ENCODE measurements around the gene CUL7. TPM values are rescaled to one million over a fixed set of nuclear protein-coding genes. Genes with fewer than 3 reads are reported as not detected.

The CUL7 gene
- polyA plus RNA-seq, 1 donor (not counting 4 experiments of a cell fraction or from before 2014, with no cell fraction given), result 8.1 TPM

- H3K27me3 ChIP-seq (ENCODE audit: control insufficient read depth, extremely low read depth, insufficient read depth, low read length), result no peaks in the 10 kb centered on the region
- no peak for TF ChIP-seq CTCF (optimal IDR thresholded peaks at IDR 0.05 in 1 of 3, IDR thresholded peaks at IDR 0.05 in 1 of 3, conservative IDR thresholded peaks at IDR 0.05 in 1 of 3; ENCODE audit: extremely low read depth in 1 of 3, insufficient read depth in 2 of 3, low read length in 3 of 3)
- TF ChIP-seq EZH2 (IDR thresholded peaks at IDR 0.05; ENCODE audit: low read length), result no peak
- no peaks in the 10 kb centered on the region for H4K20me1 ChIP-seq (ENCODE audit: control insufficient read depth, extremely low read depth, insufficient read depth, low read length)
- H3K4me2 ChIP-seq (ENCODE audit: control insufficient read depth, extremely low read depth, insufficient read depth, low read depth, low read length), result peak overlapping the region; percentile 39
- dilution Hi-C loops (cut with MboI; ENCODE audit: extremely low pct_ligation_motif_present, low sequenced_read_pairs), result no loop called here
- H3K9me3 ChIP-seq (ENCODE audit: control insufficient read depth, low read depth, low read length), result no peaks in the 10 kb centered on the region
- peak overlapping the region; percentile 61 for H3K9ac ChIP-seq (ENCODE audit: control insufficient read depth, extremely low read depth, insufficient read depth, low read length)
- H3K4me1 ChIP-seq (ENCODE audit: control insufficient read depth, extremely low read depth, insufficient read depth, low read length), result peaks cover 66% of the 10 kb centered on the region
- H3K79me2 ChIP-seq (ENCODE audit: control insufficient read depth, insufficient read depth, low read length), result peaks cover 89% of the 10 kb centered on the region
- no peak overlapping the region for H2AFZ ChIP-seq (ENCODE audit: control insufficient read depth, low read length)
- peaks cover 0 to 5% of the 10 kb centered on the region in 2 experiments for H3K36me3 ChIP-seq (ENCODE audit: control insufficient read depth in 2 of 2, extremely low read depth in 1 of 2, insufficient read depth in 2 of 2, low read length in 2 of 2)
- H3K4me3 ChIP-seq (ENCODE audit: control insufficient read depth in 2 of 3, extremely low read depth in 1 of 3, insufficient read depth in 2 of 3, low read depth in 1 of 3, low read length in 3 of 3), result peak overlapping the region in 1 of 3 experiments; percentile 24
- H3K27ac ChIP-seq (ENCODE audit: control insufficient read depth, insufficient read depth, low read length), result peak overlapping the region; percentile 82
- DNase-seq (ENCODE audit: low read depth, low spot score) (no peak), FAIRE-seq (no peak)
- H3K9me1 ChIP-seq (ENCODE audit: control insufficient read depth, extremely low read depth, insufficient read depth, low read length), result no peaks in the 10 kb centered on the region
These were observed 36.9 kb upstream of the CUL7 start for GRCh38 chr6:43090559-43090956.

- FAIRE-seq (no peak), DNase-seq (ENCODE audit: low read depth, low spot score) (no peak)
- H3K79me2 ChIP-seq (ENCODE audit: control insufficient read depth, insufficient read depth, low read length), result peaks cover 90% of the 10 kb centered on the region
- peak overlapping the region; percentile 61 for H3K9ac ChIP-seq (ENCODE audit: control insufficient read depth, extremely low read depth, insufficient read depth, low read length)
- H3K27me3 ChIP-seq (ENCODE audit: control insufficient read depth, extremely low read depth, insufficient read depth, low read length), result no peaks in the 10 kb centered on the region
- H3K9me3 ChIP-seq (ENCODE audit: control insufficient read depth, low read depth, low read length), result no peaks in the 10 kb centered on the region
- no peak for TF ChIP-seq EZH2 (IDR thresholded peaks at IDR 0.05; ENCODE audit: low read length)
- no peaks in the 10 kb centered on the region for H3K36me3 ChIP-seq (ENCODE audit: control insufficient read depth in 2 of 2, extremely low read depth in 1 of 2, insufficient read depth in 2 of 2, low read length in 2 of 2)
- no peak overlapping the region for H2AFZ ChIP-seq (ENCODE audit: control insufficient read depth, low read length)
- no peaks in the 10 kb centered on the region for H3K9me1 ChIP-seq (ENCODE audit: control insufficient read depth, extremely low read depth, insufficient read depth, low read length)
- H3K4me3 ChIP-seq (ENCODE audit: control insufficient read depth in 2 of 3, extremely low read depth in 1 of 3, insufficient read depth in 2 of 3, low read depth in 1 of 3, low read length in 3 of 3), result peak overlapping the region in 2 of 3 experiments; percentile 16 to 40
- peak overlapping the region; percentile 82 for H3K27ac ChIP-seq (ENCODE audit: control insufficient read depth, insufficient read depth, low read length)
- no peaks in the 10 kb centered on the region for H4K20me1 ChIP-seq (ENCODE audit: control insufficient read depth, extremely low read depth, insufficient read depth, low read length)
- peaks cover 62% of the 10 kb centered on the region for H3K4me1 ChIP-seq (ENCODE audit: control insufficient read depth, extremely low read depth, insufficient read depth, low read length)
- H3K4me2 ChIP-seq (ENCODE audit: control insufficient read depth, extremely low read depth, insufficient read depth, low read depth, low read length), result peak overlapping the region; percentile 39
- dilution Hi-C loops (cut with MboI; ENCODE audit: extremely low pct_ligation_motif_present, low sequenced_read_pairs), result no loop called here
These were observed 36.4 kb upstream of the CUL7 start for GRCh38 chr6:43089874-43090558.

Measured in keratinocyte (primary cell).